Measurements from ENCODE around the gene NCK1. TPM values are rescaled to one million over a fixed set of nuclear protein-coding genes. Genes with fewer than 3 reads are reported as not detected.

The NCK1 gene
- total RNA-seq (2022; extraction: Qiagen RNA extraction; ENCODE audit: low read depth) = 24.5 to 30.0 TPM (median 25.9 TPM) in 5 replicates

DNA sequence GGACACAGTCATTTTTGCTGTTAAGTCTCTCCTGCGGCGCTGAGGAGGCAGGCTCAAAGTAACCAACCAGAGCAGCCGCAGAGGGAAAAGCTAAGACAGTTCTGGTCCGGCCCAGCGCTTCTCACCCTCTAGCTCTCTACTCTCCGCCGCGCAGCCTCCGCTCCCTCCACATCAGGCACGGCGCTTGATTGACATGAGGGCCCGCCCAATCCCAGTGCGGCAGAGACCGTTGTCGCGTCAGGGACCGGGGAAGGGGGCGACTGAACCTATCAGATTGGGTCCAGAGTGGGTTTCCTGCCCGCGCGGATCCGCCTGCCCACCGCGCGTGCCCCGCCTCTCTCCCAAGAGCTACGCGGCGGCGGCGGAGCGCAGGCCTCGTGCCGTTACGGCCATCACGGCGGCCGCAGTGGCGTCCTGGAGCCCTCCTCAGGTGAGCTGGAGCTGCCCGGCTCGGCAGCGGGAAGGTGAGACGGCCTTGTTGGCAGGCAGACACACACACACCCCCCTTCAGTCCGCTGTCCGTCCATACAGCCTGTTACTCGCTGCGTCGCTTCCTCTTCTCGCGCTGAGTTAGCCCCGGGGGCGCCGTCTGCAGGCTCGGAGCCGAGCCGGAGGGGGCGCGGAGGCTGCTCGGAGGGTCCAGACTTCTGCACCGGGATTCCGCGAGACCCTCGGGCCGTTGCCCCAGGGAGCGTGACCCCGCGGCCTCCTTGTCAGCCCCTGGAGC lies at the start of gene NCK1:
Gene NCK1, plus strand, starts transcription at position 319 of the 727 bp plus-strand sequence. CDS start 65,794 bp downstream, outside the sequence.

GRCh38 chr3:136818769-136819391 lies 43.1 kb upstream of the NCK1 start, which contains the start of gene SLC35G2:
Gene SLC35G2 (plus strand): TSS chr3:136819126. CDS start chr3:136854461, 35,335 bp downstream.

GRCh38 chr3:136957751-136958288 lies 95.8 kb downstream of the NCK1 start, which contains the start of gene IL20RB:
Gene IL20RB (plus strand): TSS chr3:136957983. CDS start chr3:136958114, 131 bp downstream.

Other genes starting within 250 kb of the NCK1 start
- 5.8 to 11.2 TPM (median 10.0 TPM) in 5 replicates for gene STAG1, start 109.8 kb upstream of the NCK1 start, total RNA-seq (2022; extraction: Qiagen RNA extraction; ENCODE audit: low read depth)
- 18.3 to 35.1 TPM (median 30.8 TPM) in 5 replicates for gene SLC35G2, start 43.1 kb upstream of the NCK1 start, total RNA-seq (2022; extraction: Qiagen RNA extraction; ENCODE audit: low read depth)
- 0.71 to 1.0 TPM (median 0.90 TPM) in 5 replicates for gene IL20RB, start 95.8 kb downstream of the NCK1 start, total RNA-seq (2022; extraction: Qiagen RNA extraction; ENCODE audit: low read depth)

All from A549 treated with RU486 at 1 μM for 4 hours (cell line).